T1000 (cell line): Measurements from ENCODE around the gene ENTPD1.
"Not testable (repeated sequence)": the region's sequence is repeated elsewhere in the genome, so short reads cannot be mapped to it uniquely, and the experiment has no call there.

Source experiments
- DNase-seq: peaks from one replicate; lab custom pipeline; 2025; ENCODE audit warnings: mixed read lengths; lab: John Stamatoyannopoulos, UW

The ENTPD1 gene

GRCh38 chr10:95758351-95759025 lies 2.5 kb downstream of the ENTPD1 start:
- DNase-seq: no peak

- DNase-seq: no peak
Observed at GRCh38 chr10:95759233-95759826, 3.4 kb downstream of the ENTPD1 start.

- DNase-seq: no peak
Observed at GRCh38 chr10:95761939-95762492, 6.1 kb downstream of the ENTPD1 start.

- no peak for DNase-seq
Observed at GRCh38 chr10:95767884-95768556, 12.1 kb downstream of the ENTPD1 start.

DNA sequence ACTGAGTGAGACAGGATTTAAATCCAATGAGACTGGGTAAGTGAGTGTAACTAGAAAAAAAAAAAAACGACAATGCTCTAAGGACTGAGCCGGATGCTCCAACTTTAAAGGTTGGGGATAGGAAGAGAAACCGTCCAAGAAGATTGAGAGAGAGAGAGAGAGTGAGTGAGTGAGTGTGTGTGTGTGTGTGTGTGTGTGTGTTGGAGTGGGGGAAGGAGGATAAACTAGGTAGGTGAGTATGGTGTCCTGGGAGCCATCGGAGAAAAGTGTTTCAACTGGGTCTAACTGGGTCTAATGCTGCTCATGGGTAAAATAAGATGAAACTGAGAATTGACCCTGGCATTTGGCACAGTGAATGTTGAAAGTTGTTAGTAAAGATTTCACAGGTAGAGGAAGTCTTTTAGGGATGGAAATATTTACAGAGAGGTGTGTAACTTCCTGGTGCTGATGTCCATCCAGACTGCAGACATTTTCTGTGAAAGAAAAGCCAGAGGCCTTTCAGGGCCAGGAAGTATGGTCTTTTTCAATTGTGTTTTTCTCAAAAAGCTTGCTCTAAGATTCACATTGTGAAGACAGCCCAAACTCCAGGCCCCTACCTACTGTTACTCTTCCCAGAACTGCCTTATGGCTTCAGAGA lies 14.2 kb downstream of the ENTPD1 start:
- DNase-seq: no peak

GRCh38 chr10:95773454-95773853 lies 17.5 kb downstream of the ENTPD1 start:
- DNase-seq: not testable (repeated sequence)

DNA sequence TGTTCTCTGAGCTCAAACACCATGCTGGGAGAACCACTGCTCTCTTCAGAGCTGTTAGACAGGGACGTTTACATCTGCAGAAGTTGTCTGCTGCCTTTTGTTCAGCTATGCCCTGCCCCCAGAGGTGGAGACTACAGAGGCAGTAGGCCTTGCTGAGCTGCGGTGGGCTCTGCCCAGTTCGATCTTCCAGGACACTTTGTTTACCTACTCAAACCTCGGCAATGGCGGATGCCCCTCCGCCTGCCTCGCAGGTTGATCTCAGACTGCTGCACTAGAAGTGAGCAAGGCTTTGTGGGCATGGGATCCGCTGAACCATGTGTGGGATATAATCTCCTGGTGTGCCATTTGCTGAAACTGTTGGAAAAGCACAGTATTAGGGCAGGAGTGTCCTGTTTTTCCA lies 21.7 kb downstream of the ENTPD1 start:
- DNase-seq: not testable (repeated sequence)

DNA sequence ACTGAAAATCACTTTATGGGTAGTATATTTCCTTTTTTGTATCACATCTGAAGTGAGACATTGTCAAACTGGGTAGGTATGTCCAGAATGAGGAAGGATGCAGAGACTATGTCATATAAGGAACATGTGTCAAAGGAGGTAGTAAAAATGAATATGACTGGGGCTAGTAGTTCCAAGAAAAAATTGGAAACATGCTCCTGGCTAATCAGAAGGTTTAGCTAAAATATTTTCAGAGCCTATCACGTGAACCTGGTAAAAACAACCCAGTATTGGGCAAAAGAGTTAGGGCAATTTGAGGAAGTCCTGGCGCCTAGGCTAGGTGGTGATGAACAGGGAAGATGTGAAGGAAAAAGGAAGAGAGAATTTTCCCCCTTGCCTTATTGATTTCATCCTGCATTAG lies 26.4 kb downstream of the ENTPD1 start:
- DNase-seq: no peak

GRCh38 chr10:95783741-95784140 lies 27.8 kb downstream of the ENTPD1 start:
- no peak for DNase-seq

DNA sequence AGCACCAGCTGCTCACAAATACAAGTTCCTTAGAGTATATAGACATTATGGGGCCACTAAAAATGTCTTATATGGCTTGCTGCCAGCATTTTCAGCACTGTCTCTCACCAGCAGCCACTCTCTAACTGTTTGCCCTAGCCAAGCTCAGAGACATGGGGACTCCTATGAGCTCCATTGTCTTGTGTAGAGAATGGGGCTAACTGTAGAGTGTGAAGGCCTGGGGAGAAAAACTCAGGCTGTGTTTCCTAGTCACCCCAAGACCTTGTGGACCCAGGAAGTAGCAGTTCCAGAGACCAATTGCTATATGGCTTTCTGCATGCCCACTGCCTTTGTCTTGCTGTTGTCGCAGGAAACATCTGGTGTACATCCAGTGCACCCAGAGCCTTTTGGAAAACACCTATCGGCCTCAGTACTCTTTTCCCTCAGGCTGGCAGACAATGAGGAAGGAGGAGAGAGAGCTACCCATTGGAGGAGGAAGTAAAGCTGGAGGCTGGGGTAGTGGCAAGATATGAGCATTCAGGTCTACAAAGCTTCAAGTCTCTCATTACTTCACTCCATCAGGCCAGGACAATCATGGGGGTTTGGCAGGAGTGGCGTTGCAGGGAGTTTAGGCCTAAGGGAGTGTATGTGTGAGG lies 28.4 kb downstream of the ENTPD1 start:
- no peak for DNase-seq

- DNase-seq: no peak
Observed at GRCh38 chr10:95785317-95785716, 29.4 kb downstream of the ENTPD1 start.

GRCh38 chr10:95785942-95786669 lies 30.1 kb downstream of the ENTPD1 start:
- no peak for DNase-seq

- DNase-seq: no peak
Observed at GRCh38 chr10:95787447-95787846, 31.5 kb downstream of the ENTPD1 start.

GRCh38 chr10:95788830-95789229 lies 32.9 kb downstream of the ENTPD1 start:
- DNase-seq: no peak

DNA sequence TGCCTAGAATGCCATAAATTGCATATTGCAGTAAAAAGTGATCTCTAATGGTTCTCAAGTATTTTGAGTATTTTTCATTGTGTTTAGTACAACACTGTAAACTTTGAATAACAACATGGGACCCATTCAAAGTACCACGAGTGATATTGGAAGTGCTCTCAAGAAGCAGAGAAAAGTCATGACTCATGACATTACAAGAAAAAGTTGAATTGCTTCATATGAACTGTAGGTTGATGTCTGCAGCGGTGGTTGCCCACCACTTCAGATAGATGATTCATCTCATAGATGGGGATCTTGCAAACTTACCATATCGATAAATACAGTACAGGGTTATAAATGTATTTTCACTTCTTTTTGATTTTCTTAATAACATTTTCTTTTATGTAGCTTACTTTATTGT lies 33.9 kb downstream of the ENTPD1 start:
- no peak for DNase-seq

DNA sequence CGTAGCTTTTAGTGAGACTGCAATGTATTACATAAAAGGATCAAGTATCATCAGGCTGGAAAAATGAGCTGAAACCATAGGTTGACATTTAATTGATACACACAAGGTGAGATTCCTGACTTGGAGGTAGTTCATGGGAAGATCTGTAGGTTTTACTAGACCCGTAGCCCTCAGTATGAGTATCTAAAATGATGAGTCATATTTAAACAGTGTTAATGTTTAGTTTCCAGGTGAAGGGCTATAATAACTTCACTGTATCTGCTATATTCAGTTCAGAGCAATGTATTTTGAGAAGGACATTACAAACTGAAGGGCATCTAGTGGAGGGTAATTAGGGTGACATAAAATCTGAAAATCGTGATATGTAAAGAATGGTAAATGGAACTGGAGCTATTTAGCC lies 35.0 kb downstream of the ENTPD1 start:
- DNase-seq: no peak

DNA sequence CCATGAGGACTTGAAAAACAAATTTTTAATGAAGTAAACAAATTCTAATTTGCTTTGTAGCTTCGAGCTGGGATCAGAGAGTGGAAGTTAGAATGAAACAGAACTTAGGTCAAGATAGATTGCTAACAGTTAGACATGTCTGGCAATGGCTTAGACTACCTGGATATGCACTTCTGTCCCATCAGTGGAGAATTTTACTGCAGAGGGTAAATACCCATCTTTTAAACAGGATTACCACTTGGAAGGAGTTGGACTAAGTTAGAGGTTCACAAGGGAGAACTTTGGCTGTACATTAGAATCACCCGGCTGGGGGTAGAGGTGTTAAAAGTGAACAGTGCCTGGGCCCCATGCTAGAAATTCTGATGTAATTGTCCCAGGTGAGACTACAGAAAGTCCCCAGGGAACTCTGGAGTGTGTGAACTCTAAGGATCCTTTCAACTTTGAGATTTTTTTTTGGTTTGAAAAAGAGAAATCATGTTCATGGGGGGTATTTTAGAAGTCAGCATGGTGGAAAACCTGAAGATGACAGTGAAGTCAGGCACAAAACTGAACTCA lies 35.5 kb downstream of the ENTPD1 start:
- DNase-seq: no peak

DNA sequence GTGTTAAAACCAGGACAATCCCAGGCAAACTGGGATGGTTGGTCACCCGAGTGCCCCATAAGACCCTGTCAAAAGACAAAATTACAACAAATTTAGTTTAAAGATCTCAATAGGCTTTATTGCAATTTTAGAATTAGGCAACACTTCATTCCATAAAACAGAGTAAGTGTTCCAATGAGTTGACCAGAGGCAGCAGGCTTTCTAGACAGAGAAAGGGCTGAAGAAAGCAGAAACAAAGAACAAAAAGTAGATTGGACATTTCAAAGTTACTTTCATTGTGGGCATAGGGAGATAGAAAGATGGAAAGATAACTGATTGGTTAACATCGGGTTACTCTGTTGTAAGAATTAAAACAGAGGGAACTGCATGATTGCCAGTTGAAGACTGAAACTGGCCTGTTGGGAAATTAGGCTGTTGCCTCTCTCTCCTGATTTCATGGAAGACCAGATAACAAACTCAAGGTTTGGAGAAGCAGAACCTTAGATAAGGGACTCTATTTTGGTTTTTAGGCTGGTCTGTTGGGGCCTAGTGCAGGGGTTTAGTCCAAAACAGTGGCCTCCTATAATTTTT lies 36.3 kb downstream of the ENTPD1 start:
- DNase-seq: no peak

- no peak for DNase-seq
Observed at GRCh38 chr10:95792874-95793285, 36.9 kb downstream of the ENTPD1 start.

GRCh38 chr10:95793401-95794045 lies 37.6 kb downstream of the ENTPD1 start:
- no peak for DNase-seq
